ENCODE results near the gene ENO3.

- TF ChIP-seq CTCF (IDR thresholded peaks at IDR 0.05) = no peak
- no peak for TF ChIP-seq GABPA (IDR thresholded peaks at IDR 0.05; ENCODE audit: low read depth)
- no peak for TF ChIP-seq SMC3 (IDR thresholded peaks at IDR 0.05; ENCODE audit: low read depth, low read length)
- TF ChIP-seq, protein P1, sequence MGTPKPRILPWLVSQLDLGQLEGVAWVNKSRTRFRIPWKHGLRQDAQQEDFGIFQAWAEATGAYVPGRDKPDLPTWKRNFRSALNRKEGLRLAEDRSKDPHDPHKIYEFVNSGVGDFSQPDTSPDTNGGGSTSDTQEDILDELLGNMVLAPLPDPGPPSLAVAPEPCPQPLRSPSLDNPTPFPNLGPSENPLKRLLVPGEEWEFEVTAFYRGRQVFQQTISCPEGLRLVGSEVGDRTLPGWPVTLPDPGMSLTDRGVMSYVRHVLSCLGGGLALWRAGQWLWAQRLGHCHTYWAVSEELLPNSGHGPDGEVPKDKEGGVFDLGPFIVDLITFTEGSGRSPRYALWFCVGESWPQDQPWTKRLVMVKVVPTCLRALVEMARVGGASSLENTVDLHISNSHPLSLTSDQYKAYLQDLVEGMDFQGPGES (IDR thresholded peaks at IDR 0.05; ENCODE audit: low read depth, low read length) = no peak
- TF ChIP-seq, protein P2, sequence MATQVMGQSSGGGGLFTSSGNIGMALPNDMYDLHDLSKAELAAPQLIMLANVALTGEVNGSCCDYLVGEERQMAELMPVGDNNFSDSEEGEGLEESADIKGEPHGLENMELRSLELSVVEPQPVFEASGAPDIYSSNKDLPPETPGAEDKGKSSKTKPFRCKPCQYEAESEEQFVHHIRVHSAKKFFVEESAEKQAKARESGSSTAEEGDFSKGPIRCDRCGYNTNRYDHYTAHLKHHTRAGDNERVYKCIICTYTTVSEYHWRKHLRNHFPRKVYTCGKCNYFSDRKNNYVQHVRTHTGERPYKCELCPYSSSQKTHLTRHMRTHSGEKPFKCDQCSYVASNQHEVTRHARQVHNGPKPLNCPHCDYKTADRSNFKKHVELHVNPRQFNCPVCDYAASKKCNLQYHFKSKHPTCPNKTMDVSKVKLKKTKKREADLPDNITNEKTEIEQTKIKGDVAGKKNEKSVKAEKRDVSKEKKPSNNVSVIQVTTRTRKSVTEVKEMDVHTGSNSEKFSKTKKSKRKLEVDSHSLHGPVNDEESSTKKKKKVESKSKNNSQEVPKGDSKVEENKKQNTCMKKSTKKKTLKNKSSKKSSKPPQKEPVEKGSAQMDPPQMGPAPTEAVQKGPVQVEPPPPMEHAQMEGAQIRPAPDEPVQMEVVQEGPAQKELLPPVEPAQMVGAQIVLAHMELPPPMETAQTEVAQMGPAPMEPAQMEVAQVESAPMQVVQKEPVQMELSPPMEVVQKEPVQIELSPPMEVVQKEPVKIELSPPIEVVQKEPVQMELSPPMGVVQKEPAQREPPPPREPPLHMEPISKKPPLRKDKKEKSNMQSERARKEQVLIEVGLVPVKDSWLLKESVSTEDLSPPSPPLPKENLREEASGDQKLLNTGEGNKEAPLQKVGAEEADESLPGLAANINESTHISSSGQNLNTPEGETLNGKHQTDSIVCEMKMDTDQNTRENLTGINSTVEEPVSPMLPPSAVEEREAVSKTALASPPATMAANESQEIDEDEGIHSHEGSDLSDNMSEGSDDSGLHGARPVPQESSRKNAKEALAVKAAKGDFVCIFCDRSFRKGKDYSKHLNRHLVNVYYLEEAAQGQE (IDR thresholded peaks at IDR 0.05; ENCODE audit: low read depth, low read length) = no peak
These were observed 12.0 kb upstream of the ENO3 start for GRCh38 chr17:4938688-4939545.
